DMS79 treated with DMSO at 0.1 percent for 48 hours (cell line): ENCODE data around the gene SCG5.

ENCODE experiments used
- DNase-seq: peaks from one replicate; lab custom pipeline; 2025; lab: John Stamatoyannopoulos, UW

Gene SCG5

DNA sequence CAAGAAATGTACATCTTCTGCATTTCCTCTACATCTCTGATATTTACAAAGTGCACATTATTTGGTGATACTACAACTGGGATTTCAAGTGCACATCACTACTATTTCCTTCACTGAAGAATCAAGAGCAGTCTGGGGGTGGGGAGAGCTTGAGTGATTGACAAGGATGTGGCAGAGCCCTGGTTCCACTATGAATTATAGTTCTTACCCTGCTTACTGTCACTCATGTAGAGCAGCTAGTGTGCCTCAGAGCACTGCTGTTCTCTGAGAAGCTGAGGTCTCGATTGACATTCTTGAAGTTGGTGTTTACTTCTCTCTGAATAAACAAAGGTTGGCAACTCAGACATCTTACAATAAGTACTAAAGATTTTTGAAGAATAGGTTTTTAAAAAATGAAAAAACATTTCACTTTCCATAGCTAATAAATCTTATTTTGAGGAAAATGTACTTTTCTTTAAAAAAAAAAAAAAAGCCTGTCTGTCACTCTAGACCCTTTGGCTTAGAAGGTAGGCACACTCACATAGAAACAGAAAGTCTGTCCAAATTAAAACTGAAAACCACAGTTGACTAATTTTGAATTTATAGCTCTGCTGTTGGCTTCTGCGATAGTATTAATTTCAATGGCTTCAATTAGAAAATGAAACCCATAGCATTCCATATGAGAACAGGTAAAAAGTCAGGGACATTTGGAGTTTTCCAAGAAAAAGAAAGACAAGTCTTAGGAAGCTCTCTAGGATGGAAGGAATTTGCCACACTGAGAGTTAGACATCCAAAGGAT, 81.8 kb downstream of the SCG5 start:
- no peak for DNase-seq

DNA sequence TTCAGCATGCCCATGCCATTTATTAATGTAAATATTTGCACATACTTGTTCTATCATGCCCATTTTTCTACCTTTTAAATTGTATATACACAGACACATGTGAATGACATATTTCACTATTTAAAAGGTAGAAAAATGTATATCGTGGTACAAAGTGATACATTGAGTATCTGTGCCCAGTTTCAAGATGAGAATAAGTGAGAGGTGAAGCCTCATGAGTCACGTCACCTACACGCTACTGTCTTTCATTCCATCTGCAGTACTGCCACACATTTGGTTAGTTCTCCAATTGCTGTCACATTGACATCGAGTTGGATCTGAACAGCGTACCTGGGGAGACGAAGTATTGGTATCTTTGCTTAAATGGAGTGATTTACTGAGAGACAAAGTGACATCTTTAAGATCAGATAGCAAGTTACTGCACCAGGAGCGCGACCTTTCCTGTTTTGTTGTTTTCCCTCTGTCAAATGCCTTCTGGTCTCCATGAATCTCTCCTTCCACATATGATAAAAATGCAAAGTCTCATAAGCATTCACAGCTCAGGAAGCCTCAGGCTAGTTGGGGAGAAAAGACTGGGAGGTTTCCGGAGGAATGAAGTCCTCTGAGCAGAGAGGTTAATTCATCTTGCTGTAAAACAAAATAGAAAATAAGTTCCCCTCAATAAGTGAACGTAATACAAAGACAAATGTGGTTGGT, 88.3 kb downstream of the SCG5 start:
- no peak for DNase-seq

DNA sequence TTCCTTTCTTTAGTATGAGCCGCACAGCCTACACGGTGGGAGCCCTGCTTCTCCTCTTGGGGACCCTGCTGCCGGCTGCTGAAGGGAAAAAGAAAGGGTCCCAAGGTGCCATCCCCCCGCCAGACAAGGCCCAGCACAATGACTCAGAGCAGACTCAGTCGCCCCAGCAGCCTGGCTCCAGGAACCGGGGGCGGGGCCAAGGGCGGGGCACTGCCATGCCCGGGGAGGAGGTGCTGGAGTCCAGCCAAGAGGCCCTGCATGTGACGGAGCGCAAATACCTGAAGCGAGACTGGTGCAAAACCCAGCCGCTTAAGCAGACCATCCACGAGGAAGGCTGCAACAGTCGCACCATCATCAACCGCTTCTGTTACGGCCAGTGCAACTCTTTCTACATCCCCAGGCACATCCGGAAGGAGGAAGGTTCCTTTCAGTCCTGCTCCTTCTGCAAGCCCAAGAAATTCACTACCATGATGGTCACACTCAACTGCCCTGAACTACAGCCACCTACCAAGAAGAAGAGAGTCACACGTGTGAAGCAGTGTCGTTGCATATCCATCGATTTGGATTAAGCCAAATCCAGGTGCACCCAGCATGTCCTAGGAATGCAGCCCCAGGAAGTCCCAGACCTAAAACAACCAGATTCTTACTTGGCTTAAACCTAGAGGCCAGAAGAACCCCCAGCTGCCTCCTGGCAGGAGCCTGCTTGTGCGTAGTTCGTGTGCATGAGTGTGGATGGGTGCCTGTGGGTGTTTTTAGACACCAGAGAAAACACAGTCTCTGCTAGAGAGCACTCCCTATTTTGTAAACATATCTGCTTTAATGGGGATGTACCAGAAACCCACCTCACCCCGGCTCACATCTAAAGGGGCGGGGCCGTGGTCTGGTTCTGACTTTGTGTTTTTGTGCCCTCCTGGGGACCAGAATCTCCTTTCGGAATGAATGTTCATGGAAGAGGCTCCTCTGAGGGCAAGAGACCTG, 89.5 kb downstream of the SCG5 start:
- no peak for DNase-seq

DNA sequence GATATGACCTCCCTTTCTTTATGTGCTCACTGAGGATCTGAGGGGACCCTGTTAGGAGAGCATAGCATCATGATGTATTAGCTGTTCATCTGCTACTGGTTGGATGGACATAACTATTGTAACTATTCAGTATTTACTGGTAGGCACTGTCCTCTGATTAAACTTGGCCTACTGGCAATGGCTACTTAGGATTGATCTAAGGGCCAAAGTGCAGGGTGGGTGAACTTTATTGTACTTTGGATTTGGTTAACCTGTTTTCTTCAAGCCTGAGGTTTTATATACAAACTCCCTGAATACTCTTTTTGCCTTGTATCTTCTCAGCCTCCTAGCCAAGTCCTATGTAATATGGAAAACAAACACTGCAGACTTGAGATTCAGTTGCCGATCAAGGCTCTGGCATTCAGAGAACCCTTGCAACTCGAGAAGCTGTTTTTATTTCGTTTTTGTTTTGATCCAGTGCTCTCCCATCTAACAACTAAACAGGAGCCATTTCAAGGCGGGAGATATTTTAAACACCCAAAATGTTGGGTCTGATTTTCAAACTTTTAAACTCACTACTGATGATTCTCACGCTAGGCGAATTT, 91.2 kb downstream of the SCG5 start:
- peak; percentile 12 for DNase-seq

DNA sequence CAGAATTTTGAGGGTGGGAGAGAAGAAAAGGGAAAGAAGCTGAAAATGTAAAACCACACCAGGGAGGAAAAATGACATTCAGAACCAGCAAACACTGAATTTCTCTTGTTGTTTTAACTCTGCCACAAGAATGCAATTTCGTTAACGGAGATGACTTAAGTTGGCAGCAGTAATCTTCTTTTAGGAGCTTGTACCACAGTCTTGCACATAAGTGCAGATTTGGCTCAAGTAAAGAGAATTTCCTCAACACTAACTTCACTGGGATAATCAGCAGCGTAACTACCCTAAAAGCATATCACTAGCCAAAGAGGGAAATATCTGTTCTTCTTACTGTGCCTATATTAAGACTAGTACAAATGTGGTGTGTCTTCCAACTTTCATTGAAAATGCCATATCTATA, 91.8 kb downstream of the SCG5 start:
- DNase-seq: peak; percentile 51

DNA sequence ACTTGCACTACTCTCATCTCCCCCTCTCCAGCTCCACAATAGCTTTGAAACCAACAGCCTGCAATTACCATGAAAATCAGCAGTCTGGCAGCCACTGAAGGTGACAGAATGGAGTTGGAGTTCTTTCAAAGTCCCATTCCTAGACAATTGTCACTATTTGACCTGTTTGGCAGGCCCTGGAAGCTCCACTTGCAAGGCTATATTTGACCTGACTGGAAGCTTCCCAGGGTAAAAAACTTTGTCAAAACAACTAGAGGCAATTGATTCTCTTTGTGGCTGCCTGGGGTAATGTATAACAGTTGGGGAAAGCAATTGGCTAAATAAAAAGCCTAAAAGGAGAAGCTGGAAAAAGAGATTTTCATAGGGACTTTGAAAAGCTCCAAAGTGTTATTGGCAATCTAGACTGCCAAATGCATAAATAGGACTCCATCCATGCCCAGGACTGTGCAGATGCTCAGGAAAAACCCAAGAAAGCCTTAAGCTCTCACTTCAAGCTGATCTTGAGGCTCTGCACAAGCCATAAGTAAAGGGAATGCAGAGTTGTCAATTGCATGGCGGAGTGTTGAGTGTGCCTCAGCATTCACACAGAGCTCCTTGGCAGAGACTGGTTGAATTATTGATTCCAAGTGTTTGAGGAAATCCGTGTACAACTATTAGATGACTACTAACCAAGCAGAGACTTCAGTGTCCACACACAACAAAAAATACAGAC, 94.6 kb downstream of the SCG5 start:
- no peak for DNase-seq

DNA sequence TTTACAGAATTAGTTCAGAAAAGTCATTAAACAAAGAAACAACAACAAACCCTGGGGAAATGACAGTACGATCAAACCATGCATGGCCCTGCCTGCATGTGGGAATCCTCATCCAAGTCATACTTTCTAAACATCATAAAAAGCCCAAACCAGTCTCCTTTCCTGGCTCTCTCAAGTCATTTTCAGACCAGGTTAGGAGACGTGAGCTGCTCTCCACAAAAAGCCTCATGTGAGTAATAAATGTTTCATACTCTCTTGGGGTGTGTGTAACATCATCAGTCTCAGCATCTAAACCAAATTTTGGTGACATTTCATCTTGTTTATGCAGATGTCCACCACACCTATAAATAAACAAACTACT, 95.2 kb downstream of the SCG5 start:
- no peak for DNase-seq

DNA sequence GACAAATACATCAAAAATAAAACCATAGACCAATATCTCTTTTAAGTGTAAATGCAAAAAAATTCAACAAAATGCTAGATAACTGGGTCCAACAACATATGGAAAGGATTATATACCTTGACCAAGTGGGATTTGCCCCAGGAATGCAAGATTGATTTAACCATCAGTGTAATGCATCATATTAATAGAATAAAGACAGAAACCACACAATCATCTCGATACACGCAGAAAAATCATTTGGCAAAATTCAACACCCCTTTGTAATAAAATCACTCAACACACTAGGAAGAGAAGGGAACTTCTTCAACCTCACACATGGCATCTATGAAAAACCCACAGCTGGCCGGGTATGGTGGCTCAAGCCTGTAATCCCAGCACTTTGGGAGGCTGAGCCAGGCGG, 95.8 kb downstream of the SCG5 start:
- DNase-seq: no peak

DNA sequence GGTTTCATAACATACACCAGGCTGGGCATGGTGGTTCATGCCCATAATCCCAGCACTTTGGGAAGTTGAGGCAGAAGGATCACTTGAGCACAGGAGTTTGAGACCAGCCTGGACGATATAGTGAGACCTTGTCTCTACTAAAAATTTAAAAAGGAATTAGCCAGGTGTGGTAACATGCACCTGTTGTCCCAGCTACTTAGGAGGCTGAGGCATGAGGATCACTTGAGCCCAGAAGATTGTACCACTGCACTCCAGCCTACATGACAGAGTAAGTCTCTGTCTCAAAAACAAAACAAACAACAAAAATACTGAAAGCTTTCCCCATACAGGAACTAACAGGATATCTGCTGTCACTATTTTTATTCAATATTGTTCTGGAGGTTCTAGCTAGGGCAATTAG, 97.2 kb downstream of the SCG5 start:
- DNase-seq: no peak

DNA sequence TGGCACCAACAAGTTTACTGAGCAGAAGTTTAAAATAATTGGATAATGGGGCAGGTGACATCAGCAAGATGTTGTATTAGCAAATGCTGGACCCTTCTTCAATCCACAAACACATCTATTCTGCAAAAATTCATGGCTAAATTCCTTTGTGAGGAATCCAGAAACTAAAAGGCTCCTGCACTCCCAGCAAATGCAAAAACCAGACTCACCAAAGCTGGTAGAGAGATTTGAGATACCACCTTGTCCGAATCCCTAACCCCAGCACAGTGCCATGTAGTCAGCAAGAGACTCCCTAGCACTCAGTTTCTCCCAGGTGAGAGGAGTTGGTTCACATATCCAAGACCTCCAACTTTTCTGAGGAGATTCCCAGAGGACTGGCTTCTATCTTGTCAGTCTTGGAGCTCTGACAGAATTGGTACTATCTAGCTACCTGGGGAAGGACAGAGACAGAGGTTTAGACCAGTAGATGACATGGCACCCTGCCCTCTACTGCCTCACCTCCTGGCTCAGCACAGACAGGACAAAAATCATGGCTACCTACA, 98.1 kb downstream of the SCG5 start:
- DNase-seq: no peak

DNA sequence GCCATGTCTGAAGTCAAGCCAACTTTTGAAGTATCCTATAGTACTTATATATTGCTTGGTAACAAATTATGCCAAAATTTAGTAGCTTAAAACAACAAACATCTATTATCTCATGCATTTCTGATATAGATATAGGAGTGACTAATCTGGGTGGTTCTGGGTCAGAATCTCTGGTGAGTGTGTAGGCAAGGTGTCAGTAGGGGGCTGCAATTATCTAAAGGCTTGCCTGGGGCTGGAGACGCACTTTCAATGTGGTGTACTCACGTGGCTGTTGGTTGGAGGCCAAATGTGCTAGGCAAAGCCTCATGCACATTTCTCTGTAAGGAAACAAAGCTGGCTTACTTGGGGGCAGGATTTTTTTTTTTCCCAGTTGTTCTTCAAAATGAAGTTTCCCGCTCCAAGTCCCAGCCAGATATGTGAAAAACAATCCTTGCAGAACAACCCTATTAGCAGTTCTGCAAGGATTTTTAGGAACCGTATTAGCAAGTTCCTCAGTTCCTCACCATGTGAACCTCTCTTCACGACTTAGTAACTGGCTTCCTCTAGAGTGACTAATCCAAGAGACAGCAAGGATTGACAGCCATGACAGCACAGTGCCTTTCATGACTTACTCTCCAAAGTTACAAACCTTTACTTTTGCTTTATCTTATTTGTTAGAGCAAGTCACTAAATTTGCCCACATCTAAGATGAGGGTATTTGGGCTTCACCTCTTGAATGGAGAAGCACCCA, 102.1 kb downstream of the SCG5 start:
- DNase-seq: no peak

DNA sequence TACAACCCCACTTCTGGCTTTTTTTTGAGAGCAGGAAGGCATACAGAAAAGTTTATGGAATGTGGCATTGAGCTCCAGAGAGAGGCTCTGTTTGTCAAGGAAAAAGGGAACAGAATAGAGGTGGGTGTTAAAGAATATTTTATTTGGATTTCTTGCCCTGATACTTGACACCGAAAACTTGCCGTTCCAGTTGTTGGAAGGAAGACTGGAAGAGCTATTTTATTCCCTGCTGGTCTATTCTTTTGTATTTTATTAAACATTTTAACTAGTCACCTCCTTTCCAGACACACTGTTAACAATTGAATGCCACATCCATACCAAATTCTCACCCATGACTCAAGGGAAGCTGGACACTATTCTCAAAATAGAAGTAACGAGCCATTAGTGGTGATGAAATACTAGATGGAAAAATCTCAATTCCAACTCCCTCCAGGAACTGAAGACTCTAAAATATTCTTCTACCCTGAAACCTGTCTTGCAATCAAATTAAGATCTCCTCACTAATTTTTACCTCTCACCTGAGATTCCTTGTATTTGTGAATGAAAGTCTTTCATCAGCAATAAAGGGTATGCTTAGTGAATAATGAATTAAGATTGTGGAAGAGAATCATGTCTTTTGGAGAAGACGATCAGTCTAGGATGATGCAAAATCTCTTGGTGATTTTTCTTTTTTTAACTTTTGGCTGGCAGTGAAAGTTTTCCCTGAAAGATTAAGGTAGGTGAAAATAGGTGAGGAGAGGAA, 104.8 kb downstream of the SCG5 start:
- DNase-seq: no peak
